NCI-H345 treated with DMSO at 0.1 percent for 48 hours (cell line): ENCODE data around the gene TRMT11.
A peak's percentile ranks its signal among the peaks of the same experiment; 100 is the strongest.
"Not testable (repeated sequence)": the region's sequence is repeated elsewhere in the genome, so short reads cannot be mapped to it uniquely, and the experiment has no call there.

Source experiments
- DNase-seq: peaks from one replicate; lab custom pipeline; 2025; ENCODE audit not compliant: unreplicated experiment; lab: John Stamatoyannopoulos, UW

Gene TRMT11

DNA sequence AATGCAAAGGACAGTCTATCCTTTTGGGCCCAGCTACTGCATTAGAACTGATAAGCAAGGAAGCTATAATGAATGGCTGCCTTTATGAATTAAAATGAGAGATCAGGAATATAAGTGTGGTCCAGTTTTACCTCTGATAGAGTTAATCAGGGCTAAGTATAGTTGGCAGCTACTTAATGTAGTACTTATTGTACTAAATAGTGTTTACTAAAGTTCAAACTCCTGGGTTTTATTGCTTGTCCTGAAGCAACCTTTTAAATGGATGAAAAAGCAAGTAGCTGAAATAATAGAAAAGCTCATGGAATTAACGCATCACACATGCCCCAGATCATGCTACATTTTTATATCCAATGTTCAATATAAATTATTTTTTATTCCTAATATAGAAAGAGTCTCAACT lies 5.3 kb downstream of the TRMT11 start:
- DNase-seq: no peak

DNA sequence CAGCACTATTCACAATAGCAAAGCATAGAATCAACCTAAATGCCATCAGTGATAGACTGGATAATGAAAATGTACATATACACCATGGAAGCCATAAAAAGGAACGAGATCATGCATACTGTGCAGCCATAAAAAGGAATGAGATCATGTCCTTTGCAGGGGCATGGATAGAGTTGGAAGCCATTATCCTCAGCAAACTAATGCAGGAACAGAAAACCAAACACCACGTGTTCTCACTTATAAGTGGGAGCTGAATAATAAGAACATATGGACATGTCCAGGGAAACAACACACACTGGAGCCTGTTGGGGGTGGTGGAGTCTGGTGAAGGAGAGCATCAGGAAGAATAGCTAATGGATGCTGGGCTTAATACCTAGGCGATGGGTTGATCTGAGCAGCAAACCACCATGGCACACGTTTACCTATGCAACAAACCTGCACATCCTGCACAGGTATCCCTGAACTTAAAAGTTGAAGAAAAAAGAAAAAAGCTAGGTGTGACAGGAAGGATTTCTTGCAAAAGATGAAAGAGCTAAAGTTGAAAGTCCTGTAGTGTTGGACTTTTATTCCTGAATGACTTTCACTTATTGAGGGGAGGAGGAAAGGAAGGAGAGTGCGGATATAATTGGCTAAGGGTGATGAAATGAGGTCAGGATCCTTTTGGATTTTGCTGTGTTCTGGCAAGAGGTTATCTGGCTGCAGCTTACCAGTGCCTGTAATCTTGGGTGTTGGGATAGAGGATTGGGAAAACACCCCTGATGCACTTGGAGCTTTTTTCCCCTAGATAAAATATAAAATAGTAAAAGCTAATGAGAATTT lies 8.5 kb downstream of the TRMT11 start:
- DNase-seq: no peak

DNA sequence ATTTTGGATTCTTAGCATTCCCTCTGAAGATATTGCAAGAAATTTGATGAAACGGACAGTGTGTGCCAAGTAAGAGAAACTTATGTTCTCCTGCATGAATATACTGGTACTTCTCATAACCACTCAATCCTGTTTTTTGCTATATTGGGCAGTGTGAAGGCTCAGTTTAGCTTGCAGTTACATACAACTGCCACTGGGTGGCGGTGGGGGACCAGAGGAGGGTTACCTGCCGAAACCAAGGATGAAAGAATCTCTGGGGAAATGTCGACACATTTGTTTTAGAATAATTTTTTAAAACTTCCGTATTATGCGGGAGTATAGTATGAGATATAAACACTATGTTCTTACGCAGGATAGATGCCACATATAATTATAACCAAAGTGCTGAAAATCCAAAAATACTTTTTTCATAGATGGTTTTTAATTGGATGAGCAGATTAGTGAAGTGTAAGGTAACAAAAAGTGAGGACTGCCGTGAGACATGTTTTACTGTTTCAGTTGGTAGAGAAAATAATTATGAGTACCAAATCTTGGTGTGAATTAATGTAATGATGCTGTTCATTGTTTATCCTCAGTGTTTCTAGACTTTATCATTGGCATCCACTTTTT lies 9.7 kb downstream of the TRMT11 start:
- peak; percentile 56 for DNase-seq

DNA sequence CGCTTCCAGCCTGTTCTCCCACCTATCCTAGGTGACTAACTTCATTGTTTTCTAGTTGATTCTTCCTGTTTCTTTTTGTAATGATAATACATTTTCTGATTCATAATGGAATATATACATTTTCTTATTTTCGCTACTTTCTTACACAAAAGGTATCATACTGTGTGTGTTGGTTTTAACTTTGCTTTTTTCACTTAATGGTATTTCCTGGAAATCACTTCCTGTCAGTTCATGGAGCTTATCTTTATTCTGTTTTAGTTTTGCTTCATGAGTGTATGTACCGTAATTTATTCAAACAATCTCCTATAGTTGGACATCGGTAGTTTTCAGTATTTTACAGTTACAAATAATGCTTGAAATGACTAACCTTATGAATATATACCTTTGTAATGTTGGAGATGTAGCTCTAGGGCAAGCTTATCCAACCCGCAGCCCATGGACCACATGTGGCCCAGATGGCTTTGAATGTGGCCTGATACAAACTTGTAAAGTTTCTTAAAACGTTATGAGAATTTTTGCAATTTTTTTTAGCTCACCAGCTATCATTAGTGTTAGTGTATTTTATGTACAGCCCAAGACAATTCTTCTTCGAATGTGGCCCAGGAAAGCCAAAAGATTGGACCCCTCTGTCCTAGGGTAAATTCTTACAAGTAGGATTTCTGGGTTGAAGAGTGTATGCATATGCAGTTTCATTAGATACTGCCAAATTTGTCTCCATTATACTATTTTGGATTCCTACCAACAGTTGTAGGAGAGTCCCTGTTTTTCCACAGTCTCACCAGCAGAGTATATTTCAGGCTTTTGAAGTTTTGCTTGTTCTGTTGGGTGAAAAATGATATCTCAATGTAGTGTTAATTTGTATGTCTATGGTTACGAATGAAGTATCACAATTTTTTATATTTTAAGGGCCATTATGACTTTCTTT lies 16.7 kb downstream of the TRMT11 start:
- no peak for DNase-seq

DNA sequence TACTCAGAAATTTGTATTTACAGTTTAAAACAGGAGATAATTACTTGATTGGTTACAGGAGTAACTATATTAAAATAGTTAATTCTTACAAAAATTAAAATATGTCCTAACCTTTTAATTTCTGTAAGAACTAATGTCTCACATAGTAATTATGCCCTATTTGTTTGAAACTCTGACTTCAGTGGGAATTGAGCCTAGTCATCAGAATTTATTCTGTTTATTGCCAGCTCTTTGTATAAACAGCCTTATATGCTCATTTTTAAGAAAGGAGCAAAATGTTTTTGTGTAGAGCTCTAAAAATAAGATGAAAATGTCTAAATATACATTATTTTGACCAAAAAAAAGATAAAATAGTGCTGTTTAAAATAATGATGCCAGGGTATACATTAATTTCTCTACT lies 21.5 kb downstream of the TRMT11 start:
- no peak for DNase-seq

DNA sequence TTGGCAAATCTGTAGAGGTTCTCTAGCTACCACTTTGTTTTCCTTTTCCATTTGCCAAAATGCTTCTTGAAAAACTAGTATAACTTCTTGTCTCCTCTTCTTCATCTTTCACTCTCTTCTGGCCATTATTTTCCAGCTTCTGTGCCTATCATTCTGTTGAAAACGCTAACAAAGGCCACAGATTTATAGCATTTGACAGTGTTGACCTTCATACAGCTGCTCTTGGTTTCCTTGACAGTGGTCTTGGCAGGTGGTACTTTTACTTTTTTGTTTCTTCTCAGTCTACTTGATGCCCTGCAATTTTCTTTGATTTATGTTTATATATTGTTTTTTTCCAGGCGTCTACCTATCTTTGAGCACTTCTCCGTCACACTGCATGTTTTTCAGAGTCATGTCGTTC lies 23.7 kb downstream of the TRMT11 start:
- DNase-seq: no peak

DNA sequence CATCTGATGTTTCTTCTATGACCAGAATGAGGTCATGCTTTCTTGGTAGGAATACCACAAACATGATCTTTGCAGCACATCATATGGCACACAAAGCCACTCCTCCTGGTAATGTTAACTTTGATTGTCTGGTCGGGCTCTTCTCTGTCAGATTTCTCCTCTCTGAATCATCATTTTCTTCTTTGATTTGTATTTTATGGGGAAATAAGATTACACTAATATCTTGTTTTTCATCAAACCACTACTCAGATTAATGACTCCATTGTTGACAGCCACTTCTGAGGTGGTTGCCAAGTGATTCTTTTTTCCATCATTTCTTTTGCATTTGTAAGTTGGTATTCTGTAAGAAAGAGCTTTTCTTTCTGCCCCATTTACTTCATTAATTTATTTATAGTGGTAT lies 29.5 kb downstream of the TRMT11 start:
- no peak for DNase-seq

DNA sequence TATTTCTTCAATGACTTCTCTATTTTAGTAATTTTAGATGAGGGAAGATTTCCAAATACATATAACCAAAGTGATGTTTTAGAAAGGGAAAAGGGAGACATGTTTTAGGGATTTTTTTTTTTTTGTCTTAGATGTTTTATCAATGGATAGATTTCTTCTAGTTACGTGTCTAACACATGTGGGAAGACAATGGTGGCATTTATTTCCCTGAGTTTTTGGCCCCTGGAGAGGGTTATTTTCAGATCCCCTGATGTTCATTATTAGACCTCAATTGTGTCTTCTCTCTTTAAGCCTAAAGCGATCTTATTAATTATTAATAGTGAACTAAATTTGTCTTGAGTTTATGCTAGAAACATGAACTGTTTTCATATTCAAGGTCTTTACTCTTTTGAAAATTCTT lies 30.3 kb downstream of the TRMT11 start:
- no peak for DNase-seq

DNA sequence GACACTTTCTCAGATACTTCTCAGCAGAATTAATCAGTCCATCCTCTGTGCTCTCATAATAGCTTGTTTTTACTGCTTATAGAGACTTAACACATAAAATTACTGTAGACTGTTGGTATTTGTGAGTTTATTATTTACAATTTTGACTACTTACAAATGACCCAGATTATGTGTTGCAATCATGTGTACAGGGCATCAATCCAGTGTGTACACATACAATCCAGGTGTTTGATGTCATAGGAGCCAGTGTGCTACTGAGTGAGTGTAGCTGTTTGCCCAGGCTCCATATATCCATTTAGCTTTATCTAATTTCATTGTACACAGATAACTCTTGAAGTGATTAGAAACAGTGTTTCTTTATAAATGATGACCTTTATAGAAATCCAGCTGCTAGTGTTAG lies 31.3 kb downstream of the TRMT11 start:
- DNase-seq: no peak

DNA sequence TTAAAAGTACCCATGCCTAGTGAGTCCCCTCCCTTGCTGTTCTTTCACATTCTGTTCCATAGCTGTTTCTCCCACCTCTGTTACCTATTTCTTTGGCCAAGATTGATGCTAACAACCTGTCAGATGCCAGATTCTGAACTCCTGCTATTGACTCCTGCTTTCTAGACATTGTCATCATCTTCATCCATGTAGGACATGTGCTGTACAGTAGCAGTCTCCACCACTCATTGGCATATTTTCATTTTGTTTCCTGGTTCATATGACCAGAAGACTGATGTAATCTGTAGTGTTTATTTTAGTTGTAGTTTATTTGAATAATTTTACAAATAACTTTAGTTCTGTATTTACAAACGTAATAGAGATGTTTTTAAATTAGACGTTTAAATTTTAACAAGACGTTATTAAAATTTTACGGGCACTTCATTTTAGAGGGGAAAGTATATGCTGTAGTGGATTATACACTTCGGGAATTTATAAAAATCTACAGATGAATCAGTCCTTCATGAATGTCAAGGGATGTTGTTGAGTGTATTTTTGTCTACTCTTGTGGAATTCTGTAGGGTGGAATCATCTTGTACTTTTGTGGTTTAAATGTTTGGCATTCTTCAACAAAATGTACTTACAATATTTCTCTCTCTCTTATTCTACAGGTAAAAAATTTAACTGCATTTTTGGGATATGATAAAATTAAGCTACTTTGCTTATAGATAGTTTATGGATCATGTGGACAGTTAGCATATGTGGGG lies 34.1 kb downstream of the TRMT11 start:
- DNase-seq: no peak

DNA sequence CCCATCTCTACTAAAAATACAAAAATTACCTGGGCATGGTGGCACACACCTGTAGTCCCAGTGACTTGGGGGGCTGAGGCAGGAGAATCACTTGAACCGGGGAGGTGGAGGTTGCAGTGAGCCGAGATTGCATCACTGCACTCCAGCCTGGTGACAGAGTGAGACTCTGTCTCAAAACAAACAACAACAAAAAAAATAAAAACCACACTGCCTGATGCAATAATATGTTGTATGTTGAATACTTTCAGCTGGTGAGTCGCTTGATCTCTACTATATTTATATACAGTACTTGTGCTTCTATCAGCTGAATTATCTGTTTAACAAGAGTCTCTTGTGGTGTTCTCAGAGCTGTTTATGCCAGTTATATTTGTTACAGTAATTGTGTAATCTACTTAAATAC lies 37.1 kb downstream of the TRMT11 start:
- not testable (repeated sequence) for DNase-seq

DNA sequence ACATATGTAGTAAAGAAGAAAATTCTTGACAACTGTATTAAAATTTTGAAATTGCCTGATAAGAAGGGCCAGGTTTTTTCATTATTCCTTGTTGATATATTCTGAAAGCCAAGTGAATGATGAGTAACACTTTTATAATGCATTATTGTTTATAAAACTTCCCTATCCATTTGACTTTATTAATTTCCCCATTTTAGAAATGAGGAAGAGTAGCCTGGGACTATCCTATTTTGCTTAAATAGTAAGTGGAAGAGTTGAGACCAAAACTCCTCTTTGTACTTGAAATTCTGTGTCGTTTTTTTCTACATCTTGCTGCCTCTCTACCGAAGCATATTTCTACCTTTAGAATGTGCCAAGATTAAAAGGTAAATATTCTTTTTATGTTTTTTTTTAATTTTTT lies 39.7 kb downstream of the TRMT11 start:
- no peak for DNase-seq

DNA sequence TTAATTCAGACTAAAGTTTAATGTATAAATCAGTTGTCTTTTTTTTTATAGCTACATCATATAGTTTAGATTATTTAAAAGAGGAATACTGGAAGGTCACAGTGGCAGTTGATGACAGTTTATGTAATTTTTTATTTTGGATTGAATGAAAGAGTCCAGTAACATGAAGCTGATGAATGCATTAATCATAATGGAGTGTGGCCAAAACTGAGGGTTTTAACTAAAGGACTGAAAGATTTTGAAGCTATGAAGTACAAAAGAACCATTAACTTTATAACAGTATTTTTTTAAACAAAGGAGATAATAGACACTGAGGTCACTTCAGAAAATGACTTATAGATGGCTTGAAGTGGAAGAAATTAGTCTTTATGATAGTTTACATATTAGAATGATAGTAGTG lies 41.3 kb downstream of the TRMT11 start:
- no peak for DNase-seq

DNA sequence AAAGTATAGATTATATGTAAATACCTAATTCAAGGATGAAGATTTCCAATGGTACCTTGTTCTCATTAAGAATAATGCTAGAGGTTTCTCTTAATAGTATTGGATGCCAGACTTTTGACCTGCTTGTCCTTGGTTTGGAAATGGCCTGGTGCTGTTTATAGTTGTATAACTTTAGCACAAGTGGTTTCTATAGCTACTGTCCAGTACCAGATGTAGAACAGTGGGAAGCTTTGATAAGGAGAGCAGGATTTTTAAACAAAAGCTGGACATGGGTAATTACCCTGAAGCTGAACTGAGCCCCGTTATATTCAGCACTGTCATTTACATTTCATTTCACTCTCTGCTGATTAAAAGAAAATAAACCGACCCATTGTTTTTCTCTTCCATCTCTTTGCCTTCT lies 43.7 kb downstream of the TRMT11 start:
- no peak for DNase-seq

DNA sequence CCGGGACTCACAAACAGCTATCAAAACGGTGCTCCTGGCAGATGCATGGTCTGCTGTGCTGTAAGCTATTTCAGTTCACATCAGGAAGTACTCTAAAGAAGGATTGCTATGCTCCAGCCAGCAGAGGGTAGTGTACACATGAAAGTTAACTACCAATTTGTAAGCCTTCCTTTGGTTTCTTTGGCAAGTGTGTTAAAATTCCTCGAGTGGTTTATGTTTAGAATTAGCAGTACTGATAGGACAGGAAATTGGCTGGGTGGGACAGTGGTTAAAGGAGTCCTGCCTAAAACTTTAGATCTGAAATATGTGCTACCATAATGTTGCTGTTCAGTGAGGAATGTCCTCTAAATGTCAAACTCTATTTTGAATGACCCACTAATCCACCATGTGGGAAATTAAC lies 47.4 kb downstream of the TRMT11 start:
- DNase-seq: no peak

DNA sequence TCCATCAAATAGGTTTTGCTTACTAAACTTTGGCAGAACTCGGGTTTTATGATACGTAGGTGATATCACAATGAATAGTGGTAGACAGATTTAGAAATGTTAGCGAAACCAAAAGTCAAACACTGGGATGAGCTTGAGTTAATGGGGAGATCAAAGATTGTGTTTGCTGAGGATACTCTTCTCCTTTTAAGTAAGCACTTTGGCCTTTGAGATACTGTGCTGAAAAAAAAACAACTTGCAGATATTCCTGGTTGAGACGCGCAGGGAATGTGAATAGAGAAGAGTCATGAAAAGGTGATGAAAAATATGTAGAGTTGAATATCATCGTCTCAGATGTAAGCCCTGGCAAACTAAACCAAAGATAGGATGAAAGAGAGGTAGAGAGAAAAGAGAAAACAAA lies 48.3 kb downstream of the TRMT11 start:
- no peak for DNase-seq

DNA sequence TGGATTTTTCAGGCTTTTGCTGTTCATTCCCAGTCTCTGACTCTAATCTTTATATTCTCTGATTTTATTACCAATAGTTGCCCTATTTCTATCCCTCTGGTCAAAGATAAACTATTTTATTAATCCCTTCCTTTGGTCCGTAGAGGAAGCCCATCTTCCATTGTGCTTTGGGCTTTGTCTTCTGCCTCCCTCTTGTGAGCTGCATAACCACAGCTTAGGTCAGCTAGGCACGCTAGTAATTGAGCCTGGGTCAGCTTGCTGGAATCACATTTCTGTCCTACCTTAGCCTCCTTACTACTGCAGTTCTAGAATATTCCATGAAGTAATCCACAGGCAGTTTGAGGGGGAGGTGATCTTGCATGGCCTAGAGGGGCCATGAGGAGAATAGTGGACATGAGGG lies 49.4 kb downstream of the TRMT11 start:
- DNase-seq: no peak

DNA sequence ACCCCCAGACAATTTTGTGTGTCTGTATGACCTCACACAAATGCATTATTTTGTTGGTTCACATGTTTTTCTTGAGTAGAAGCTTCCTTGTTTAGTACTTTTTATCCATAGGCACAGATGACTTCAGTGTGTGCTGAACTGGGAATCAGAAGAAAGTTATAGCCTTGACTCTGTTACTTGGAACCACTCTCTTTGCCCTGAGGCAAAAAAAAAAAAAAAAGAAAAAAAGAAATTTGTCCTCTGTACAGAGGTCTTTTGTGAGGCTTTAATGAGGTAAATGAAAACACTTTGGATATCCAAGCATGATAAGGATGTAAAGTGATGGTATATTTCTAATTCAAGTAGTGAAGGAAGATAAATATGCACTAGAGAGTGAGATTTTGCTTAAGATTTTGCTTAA lies 51.9 kb downstream of the TRMT11 start:
- DNase-seq: no peak

DNA sequence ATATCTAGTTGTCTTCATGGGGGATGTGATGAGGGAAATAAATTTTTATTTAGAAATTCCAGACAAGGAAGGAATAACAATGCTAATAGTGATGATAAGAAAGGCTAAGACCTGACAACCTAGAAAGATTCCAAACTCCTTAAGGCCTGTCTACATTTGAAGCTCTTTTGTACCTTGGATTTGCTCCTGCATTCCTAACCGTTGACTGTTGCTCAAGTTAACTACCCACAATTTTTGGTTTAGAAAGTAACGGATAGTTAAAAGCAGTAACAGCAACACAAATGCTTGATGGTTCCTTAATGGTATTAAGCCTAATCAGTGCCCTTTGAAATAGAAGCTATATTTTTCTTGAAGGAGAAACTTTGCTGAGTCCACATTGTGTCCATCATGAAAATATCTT lies 52.9 kb downstream of the TRMT11 start:
- no peak for DNase-seq

DNA sequence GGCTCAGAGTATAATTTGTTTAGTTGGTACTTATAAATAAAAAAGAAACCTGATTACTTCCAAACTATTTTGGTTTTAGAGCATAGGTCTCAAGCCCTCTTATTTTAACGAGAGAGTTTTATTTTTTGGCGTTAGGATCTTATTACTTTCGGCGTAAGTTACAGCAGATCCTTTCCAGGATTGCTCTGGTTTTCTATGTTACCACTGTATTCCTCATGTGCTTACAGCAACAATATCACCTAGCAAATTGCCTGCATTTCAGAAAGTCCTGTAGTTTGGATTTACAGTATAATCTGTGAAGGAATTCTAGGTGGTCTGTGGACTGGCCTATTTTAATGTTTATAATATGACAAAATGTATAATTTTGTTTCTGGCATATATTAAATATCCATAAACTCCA lies 54.1 kb downstream of the TRMT11 start:
- DNase-seq: no peak

DNA sequence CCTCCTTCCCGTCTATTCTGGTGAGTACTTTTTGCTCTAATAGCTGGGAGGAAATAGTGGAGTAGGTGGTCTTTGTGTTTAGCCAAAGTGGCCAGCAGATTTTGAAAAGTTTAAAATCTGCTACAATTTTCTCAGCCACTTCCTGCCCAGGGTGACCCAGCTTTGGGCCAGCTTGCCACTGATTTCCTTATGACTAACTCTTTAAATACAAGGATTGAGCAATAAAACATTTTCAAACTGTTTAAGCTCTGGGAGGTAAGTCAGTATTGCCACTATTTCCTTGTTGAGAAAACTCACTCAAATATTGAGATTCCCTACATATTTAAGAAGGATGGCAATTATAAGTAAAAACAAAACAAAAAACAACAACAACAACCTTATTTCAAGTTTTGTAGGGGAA lies 54.5 kb downstream of the TRMT11 start:
- no peak for DNase-seq
